Measurements from ENCODE around the gene SDCBP2. TPM values are rescaled to one million over a fixed set of nuclear protein-coding genes. Genes with fewer than 3 reads are reported as not detected.

SDCBP2 gene
- polyA plus RNA-seq, 1 of the 3 experiments (the other 2 are of a cell fraction): 3.0 TPM

DNA sequence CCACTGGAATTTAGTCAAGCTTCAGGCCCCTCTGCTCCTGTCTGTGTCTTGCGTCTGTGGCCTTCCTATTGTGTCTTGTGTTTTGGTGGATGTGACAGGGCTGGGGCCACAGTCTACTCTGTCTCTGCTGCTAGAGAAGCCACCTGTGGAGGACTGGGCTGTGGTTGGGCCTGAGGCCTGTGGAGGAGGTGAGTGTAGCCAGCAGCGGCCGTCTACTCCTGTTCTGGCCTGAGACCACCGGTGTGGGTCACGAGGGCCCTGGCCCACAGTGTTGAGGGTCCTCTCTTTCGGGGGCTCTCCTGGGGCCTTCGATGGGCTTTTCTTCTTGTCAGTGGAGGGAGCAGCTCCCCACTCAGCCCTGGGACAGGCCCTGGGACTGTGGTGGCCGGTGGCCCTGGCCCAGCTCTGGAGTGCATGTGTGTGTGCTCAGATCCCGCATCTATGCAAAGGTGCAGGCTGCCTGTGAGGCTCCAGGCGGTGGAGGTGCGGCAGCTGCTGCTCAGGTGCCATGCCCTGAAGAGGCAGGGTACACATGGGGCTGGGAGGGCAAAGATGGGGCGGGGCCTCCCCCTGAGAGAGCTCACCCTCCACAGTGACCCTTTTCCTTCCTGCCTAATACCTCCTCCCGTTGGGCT, 20.8 kb downstream of the SDCBP2 start:
- no peak overlapping the region for H3K27ac ChIP-seq (ENCODE audit: low read depth in 2 of 2, low read length in 1 of 2)
- POLR2A ChIA-PET: no interaction called here

More for the DNA sequence above, 20.8 kb downstream of the SDCBP2 start:
- no peaks in the 10 kb centered on the region for H3K9me3 ChIP-seq
- no peaks in the 10 kb centered on the region for H3K79me2 ChIP-seq (ENCODE audit: insufficient read depth)
- no peak for DNase-seq
- no peak overlapping the region for H3K4me2 ChIP-seq
- no peak overlapping the region for H3K4me3 ChIP-seq (ENCODE audit: low read depth in 2 of 2, low read length in 1 of 2)
- H3K27me3 ChIP-seq (ENCODE audit: insufficient read depth): no peaks in the 10 kb centered on the region
- CTCF ChIA-PET: interaction anchor here (1.5 kb wide), 2 partner anchors 129 to 158 kb away, joined by 5 to 9 read pairs; partner anchors contain the start of gene NSFL1C
- no peak for TF ChIP-seq ELF1 (IDR thresholded peaks at IDR 0.05)
- TF ChIP-seq USF1 (IDR thresholded peaks at IDR 0.05; ENCODE audit: borderline replicate concordance, low read depth): no peak
- no peak for TF ChIP-seq REST (IDR thresholded peaks at IDR 0.05; ENCODE audit: low read depth, low read length)
- no peak for TF ChIP-seq NRF1 (IDR thresholded peaks at IDR 0.05; ENCODE audit: low read depth, low read length)
- TF ChIP-seq, protein P1, sequence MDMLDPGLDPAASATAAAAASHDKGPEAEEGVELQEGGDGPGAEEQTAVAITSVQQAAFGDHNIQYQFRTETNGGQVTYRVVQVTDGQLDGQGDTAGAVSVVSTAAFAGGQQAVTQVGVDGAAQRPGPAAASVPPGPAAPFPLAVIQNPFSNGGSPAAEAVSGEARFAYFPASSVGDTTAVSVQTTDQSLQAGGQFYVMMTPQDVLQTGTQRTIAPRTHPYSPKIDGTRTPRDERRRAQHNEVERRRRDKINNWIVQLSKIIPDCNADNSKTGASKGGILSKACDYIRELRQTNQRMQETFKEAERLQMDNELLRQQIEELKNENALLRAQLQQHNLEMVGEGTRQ (IDR thresholded peaks at IDR 0.05; ENCODE audit: borderline replicate concordance, low read depth, low read length): no peak
- no peak for TF ChIP-seq FOXJ3 (CRISPR knock-in tag; IDR thresholded peaks at IDR 0.05)
- no peak for TF ChIP-seq SMC3 (IDR thresholded peaks at IDR 0.05; ENCODE audit: low read depth, low read length)
- no peak for TF ChIP-seq YY1 (IDR thresholded peaks at IDR 0.05; ENCODE audit: low read depth)
- no peak for TF ChIP-seq SIN3A (IDR thresholded peaks at IDR 0.05; ENCODE audit: borderline replicate concordance, low read depth, low read length)
- TF ChIP-seq EP300 (IDR thresholded peaks at IDR 0.05; ENCODE audit: borderline replicate concordance in 1 of 2, low read depth in 1 of 2, low read length in 1 of 2): no peak
- TF ChIP-seq CTCF (IDR thresholded peaks at IDR 0.05): no peak
- no peak for TF ChIP-seq RAD21 (IDR thresholded peaks at IDR 0.05; ENCODE audit: low read length)
- no peaks in the 10 kb centered on the region for H3K9me2 ChIP-seq
- H3K9ac ChIP-seq: no peak overlapping the region
- H3K4me1 ChIP-seq (ENCODE audit: control insufficient read depth in 1 of 2, insufficient read depth in 2 of 2, low read depth in 1 of 2, low read length in 1 of 2): no peaks in the 10 kb centered on the region
- H3K36me3 ChIP-seq (replicated peaks in 1 of 2; ENCODE audit: control insufficient read depth in 1 of 2, insufficient read depth in 2 of 2, low read length in 1 of 2): peaks cover 0 to 7% of the 10 kb centered on the region in 2 experiments
- no peak overlapping the region for H2AFZ ChIP-seq (ENCODE audit: low read depth)
- 76% methylated on average over 5 of the region's 13 CpGs for WGBS (ENCODE audit: low lambda C conversion rate)
- no peaks in the 10 kb centered on the region for H4K20me1 ChIP-seq (ENCODE audit: insufficient read depth)
- H3F3A ChIP-seq (replicated peaks; ENCODE audit: insufficient read depth): no peaks in the 10 kb centered on the region
